ENCODE data around the gene GPBP1.
A peak's percentile ranks its signal among the peaks of the same experiment; 100 is the strongest.

The GPBP1 gene

DNA sequence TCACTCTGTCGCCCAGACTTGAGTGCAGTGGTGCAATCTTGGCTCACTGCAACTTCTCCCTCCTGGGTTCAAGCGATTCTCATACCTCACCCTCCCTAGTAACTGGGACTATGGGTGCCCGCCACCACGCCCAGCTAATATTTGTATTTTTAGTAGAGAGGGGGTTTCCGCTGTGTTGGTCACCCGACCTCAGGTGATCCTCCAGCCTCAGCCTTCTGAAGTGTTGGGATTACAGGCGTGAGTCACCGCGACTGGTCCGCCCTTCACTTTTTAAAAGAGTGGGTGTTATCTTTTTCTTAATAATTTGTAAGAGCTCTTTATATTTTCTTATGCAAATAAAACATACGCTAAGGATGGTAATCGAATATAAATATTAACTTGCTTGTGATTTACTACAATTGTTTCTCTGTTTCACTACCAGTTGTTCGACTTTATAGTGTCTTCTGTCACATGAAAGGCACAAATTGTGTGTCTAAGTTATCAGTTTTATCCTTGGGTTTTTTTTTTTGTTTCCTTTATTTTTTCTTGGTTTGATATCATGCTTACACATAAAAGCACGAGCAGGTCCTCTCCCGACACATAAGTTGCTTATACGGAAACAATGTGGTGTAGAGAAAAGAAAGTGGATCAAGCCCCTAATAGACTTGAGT lies 1.9 kb upstream of the GPBP1 start:
- H3K4me1 ChIP-seq (ENCODE audit: low read length) = peaks cover 3% of the 10 kb centered on the region; the same call in 1 of the 2 replicates
- peaks cover 31% of the 10 kb centered on the region for H3K79me2 ChIP-seq (ENCODE audit: low read length)
- peak overlapping the region; percentile 92 for H3K4me2 ChIP-seq (ENCODE audit: low read depth, low read length)
- no peaks in the 10 kb centered on the region for H3K27me3 ChIP-seq (replicated peaks; ENCODE audit: insufficient read depth, low read length)
- no peaks in the 10 kb centered on the region for H3K9me3 ChIP-seq (replicated peaks; ENCODE audit: insufficient read depth, low read length)
- H4K20me1 ChIP-seq (ENCODE audit: insufficient read depth, low read length) = peaks cover 10% of the 10 kb centered on the region
- H3F3A ChIP-seq (ENCODE audit: insufficient read depth, low read length) = peaks cover 49% of the 10 kb centered on the region
- H3K4me3 ChIP-seq (ENCODE audit: low read length) = peak overlapping the region; percentile 95
- peak overlapping the region; percentile 100 for H3K9ac ChIP-seq (ENCODE audit: low read length)
- H3K9me2 ChIP-seq (replicated peaks; ENCODE audit: insufficient read depth, low read length) = no peaks in the 10 kb centered on the region
- peak overlapping the region; percentile 92 for H3K27ac ChIP-seq (ENCODE audit: low read length)
- peak overlapping the region; percentile 70 for H2AFZ ChIP-seq (ENCODE audit: low read length)
- TF ChIP-seq CTCF (IDR thresholded peaks at IDR 0.05; ENCODE audit: low read length) = no peak
- no peak for TF ChIP-seq EZH2 (optimal IDR thresholded peaks at IDR 0.05; ENCODE audit: low read depth, low read length)
- no peak for TF ChIP-seq EZH2phosphoT487 (IDR thresholded peaks at IDR 0.05; ENCODE audit: low read length)
- no peaks in the 10 kb centered on the region; the same call in 1 of the 2 replicates for H3K36me3 ChIP-seq (replicated peaks; ENCODE audit: insufficient read depth, low read length)
- DNase-seq = peak; percentile 42

- Histone ChIP-seq H3K9me2 (replicated peaks; ENCODE audit: insufficient read depth, low read length) (no peaks in the 10 kb centered on the region), H3K27ac (ENCODE audit: low read length) (peak overlapping the region; percentile 92), H3K4me3 (ENCODE audit: low read length) (peak overlapping the region; percentile 95), H3K9ac (ENCODE audit: low read length) (peak overlapping the region; percentile 100), H3K27me3 (replicated peaks; ENCODE audit: insufficient read depth, low read length) (no peaks in the 10 kb centered on the region), H2AFZ (ENCODE audit: low read length) (peak overlapping the region; percentile 70), H3K79me2 (ENCODE audit: low read length) (peaks cover 39% of the 10 kb centered on the region), H3K4me2 (ENCODE audit: low read depth, low read length) (peak overlapping the region; percentile 92), H3F3A (ENCODE audit: insufficient read depth, low read length) (peaks cover 52% of the 10 kb centered on the region), H3K9me3 (replicated peaks; ENCODE audit: insufficient read depth, low read length) (no peaks in the 10 kb centered on the region), H3K36me3 (replicated peaks; ENCODE audit: insufficient read depth, low read length) (peaks cover 1% of the 10 kb centered on the region; the same call in 1 of the 2 replicates), H4K20me1 (ENCODE audit: insufficient read depth, low read length) (peaks cover 14% of the 10 kb centered on the region), H3K4me1 (ENCODE audit: low read length) (peaks cover 3% of the 10 kb centered on the region; the same call in 1 of the 2 replicates)
- TF ChIP-seq EZH2 (optimal IDR thresholded peaks at IDR 0.05; ENCODE audit: low read depth, low read length) = no peak
- no peak for TF ChIP-seq EZH2phosphoT487 (IDR thresholded peaks at IDR 0.05; ENCODE audit: low read length)
- no peak for TF ChIP-seq CTCF (IDR thresholded peaks at IDR 0.05; ENCODE audit: low read length)
- DNase-seq = peak; percentile 25
These were observed 1.2 kb upstream of the GPBP1 start for GRCh38 chr5:57172466-57173318.

GRCh38 chr5:57174128-57174889 lies 450 bp downstream of the GPBP1 start:
- DNase-seq = peak; percentile 37
- Histone ChIP-seq H3K27ac (ENCODE audit: low read length) (peak overlapping the region; percentile 92), H2AFZ (ENCODE audit: low read length) (peak overlapping the region; percentile 20; the same call in 1 of the 2 replicates), H3K4me2 (ENCODE audit: low read depth, low read length) (peak overlapping the region; percentile 64), H3F3A (ENCODE audit: insufficient read depth, low read length) (peaks cover 52% of the 10 kb centered on the region), H3K4me1 (ENCODE audit: low read length) (peaks cover 12% of the 10 kb centered on the region), H3K9me3 (replicated peaks; ENCODE audit: insufficient read depth, low read length) (no peaks in the 10 kb centered on the region), H3K79me2 (ENCODE audit: low read length) (peaks cover 55% of the 10 kb centered on the region), H3K36me3 (replicated peaks; ENCODE audit: insufficient read depth, low read length) (peaks cover 5% of the 10 kb centered on the region; the same call in 1 of the 2 replicates), H3K9me2 (replicated peaks; ENCODE audit: insufficient read depth, low read length) (no peaks in the 10 kb centered on the region), H3K9ac (ENCODE audit: low read length) (peak overlapping the region; percentile 100), H3K27me3 (replicated peaks; ENCODE audit: insufficient read depth, low read length) (no peaks in the 10 kb centered on the region), H4K20me1 (ENCODE audit: insufficient read depth, low read length) (peaks cover 29% of the 10 kb centered on the region), H3K4me3 (ENCODE audit: low read length) (peak overlapping the region; percentile 95)
- no peak for TF ChIP-seq EZH2 (optimal IDR thresholded peaks at IDR 0.05; ENCODE audit: low read depth, low read length)
